Fibroblast of mammary gland (primary cell): ENCODE data around the gene KHDRBS2.

Experiments used
- DNase-seq: peaks from one replicate; pipeline ENCODE4 v3.0.0-alpha.2; 2010; ENCODE audit warnings: low read depth
- H3K4me3 ChIP-seq: 2 replicates; pipeline ENCODE4 v1.5.1; 2011; ENCODE audit warnings: low read depth, mild to moderate bottlenecking, low read length, moderate library complexity; ENCODE audit not compliant: control insufficient read depth
- CTCF ChIP-seq: conservative IDR thresholded peaks from 2 replicates; pipeline ENCODE4 v1.5.1; 2011; ENCODE audit warnings: low read depth, low read length, inconsistent platforms; ENCODE audit not compliant: control insufficient read depth, insufficient read depth

KHDRBS2 gene

GRCh38 chr6:62272114-62272513, 13.9 kb downstream of the KHDRBS2 start:
- no peak for TF ChIP-seq CTCF
- no peak for DNase-seq

GRCh38 chr6:62265906-62266525, 20.0 kb downstream of the KHDRBS2 start:
- no peak for TF ChIP-seq CTCF
- no peak overlapping the region for H3K4me3 ChIP-seq
- no peak for DNase-seq

More at GRCh38 chr6:62272114-62272513, 13.9 kb downstream of the KHDRBS2 start:
- H3K4me3 ChIP-seq: no peak overlapping the region

- TF ChIP-seq CTCF: no peak
- DNase-seq: no peak
- H3K4me3 ChIP-seq: no peak overlapping the region
Observed at GRCh38 chr6:62262283-62262682, 23.7 kb downstream of the KHDRBS2 start.

- no peak for TF ChIP-seq CTCF
- H3K4me3 ChIP-seq: no peak overlapping the region
- DNase-seq: no peak
Observed at GRCh38 chr6:62246087-62246486, 39.9 kb downstream of the KHDRBS2 start.

GRCh38 chr6:62236784-62237183, 49.2 kb downstream of the KHDRBS2 start:
- DNase-seq: no peak
- H3K4me3 ChIP-seq: no peak overlapping the region
- TF ChIP-seq CTCF: no peak

GRCh38 chr6:62229231-62229630, 56.8 kb downstream of the KHDRBS2 start:
- no peak overlapping the region for H3K4me3 ChIP-seq
- DNase-seq: no peak
- TF ChIP-seq CTCF: no peak

- DNase-seq: no peak
- no peak for TF ChIP-seq CTCF
- H3K4me3 ChIP-seq: no peak overlapping the region
Observed at GRCh38 chr6:62217866-62218265, 68.2 kb downstream of the KHDRBS2 start.
